H54 (cell line): ENCODE measurements around the gene STXBP1.

Experiments used
- DNase-seq: peaks from one replicate; pipeline ENCODE4 v3.0.0; 2011; ENCODE audit warnings: low spot score, mixed read lengths; ENCODE audit not compliant: insufficient read length
- FAIRE-seq: peaks from 3 replicates; lab custom pipeline; 2011; peaks lifted over from hg19 to GRCh38; lab: Jason Lieb, UNC
- POLR2A ChIP-seq: IDR thresholded peaks from 2 replicates; pipeline ENCODE4 v1.6.1; 2011; ENCODE audit warnings: low read depth, mild to moderate bottlenecking, low read length

The STXBP1 gene

GRCh38 chr9:127676638-127677037, 64.6 kb downstream of the STXBP1 start:
- DNase-seq (no peak), FAIRE-seq (no peak)
- TF ChIP-seq POLR2A = no peak

DNA sequence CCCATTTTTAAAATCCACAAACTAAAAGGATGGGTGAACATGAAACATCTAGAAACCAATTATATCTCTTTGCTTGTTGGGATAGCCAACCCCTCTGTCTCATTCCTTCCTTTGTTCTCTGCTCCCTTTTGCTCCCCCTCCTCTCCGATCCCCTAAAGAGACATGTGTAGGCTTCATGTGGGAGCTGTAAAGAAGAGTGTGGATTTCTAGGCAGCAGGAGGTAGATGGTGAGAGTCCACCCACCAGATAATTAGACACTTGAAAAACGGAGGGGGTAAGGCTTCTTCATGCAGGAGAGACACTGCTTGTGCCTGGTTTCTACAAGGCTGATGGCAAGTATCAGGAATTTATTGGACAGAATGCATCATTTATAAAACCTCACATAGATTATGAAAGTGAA, 67.4 kb downstream of the STXBP1 start:
- no peak for DNase-seq

DNA sequence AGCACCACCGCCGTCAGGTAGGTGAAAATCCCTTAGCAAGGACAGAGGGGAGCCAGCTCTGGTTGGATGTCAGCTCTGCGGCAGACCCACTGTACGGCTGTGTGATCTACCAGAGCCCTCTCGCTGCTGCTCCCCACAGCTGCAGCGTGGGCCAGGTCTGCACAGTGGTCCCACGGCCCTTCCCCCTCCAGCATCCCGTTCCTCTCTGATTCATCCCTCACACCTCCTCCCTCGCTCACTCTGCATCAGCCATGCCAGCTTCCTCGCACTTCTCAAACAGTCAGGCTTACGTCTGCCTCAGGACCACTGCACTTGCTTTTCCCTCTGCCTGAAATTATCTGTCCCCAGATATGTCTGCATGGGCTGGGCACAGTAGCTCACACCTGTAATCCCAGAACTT, 68.1 kb downstream of the STXBP1 start:
- DNase-seq = no peak
- no peak for TF ChIP-seq POLR2A
- no peak for FAIRE-seq

More for the DNA sequence above, 67.4 kb downstream of the STXBP1 start:
- FAIRE-seq = no peak
- no peak for TF ChIP-seq POLR2A

GRCh38 chr9:127680846-127681245, 68.8 kb downstream of the STXBP1 start:
- DNase-seq = no peak
- no peak for FAIRE-seq
- no peak for TF ChIP-seq POLR2A

GRCh38 chr9:127682351-127683136, 70.5 kb downstream of the STXBP1 start:
- no peak for TF ChIP-seq POLR2A
- DNase-seq = no peak
- FAIRE-seq = no peak

DNA sequence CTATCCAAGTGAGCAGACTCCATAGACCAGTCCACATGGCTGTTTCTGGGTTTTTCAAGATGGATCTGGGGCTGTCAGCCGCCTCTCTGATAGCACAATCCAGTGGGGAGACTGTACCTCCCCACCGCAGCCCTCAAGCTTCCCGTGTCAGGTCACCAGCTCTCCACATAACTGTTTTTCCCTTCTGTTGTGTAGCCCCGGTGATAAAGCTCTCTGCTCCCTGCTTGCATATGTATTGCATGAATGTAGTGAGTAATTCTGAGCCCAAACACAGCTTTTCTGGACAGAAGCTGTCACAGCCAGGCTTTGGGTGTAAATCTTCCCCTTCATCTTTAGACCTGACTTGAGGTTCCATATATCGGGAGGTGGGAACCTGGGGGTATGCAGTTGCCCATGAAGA, 71.6 kb downstream of the STXBP1 start:
- FAIRE-seq = no peak
- no peak for TF ChIP-seq POLR2A
- peak; percentile 73 for DNase-seq

GRCh38 chr9:127684576-127684975, 72.5 kb downstream of the STXBP1 start:
- peak; percentile 65 for FAIRE-seq
- no peak for TF ChIP-seq POLR2A
- DNase-seq = peak; percentile 93

GRCh38 chr9:127686461-127687393, 74.7 kb downstream of the STXBP1 start:
- FAIRE-seq = no peak
- DNase-seq = no peak
- TF ChIP-seq POLR2A = no peak

DNA sequence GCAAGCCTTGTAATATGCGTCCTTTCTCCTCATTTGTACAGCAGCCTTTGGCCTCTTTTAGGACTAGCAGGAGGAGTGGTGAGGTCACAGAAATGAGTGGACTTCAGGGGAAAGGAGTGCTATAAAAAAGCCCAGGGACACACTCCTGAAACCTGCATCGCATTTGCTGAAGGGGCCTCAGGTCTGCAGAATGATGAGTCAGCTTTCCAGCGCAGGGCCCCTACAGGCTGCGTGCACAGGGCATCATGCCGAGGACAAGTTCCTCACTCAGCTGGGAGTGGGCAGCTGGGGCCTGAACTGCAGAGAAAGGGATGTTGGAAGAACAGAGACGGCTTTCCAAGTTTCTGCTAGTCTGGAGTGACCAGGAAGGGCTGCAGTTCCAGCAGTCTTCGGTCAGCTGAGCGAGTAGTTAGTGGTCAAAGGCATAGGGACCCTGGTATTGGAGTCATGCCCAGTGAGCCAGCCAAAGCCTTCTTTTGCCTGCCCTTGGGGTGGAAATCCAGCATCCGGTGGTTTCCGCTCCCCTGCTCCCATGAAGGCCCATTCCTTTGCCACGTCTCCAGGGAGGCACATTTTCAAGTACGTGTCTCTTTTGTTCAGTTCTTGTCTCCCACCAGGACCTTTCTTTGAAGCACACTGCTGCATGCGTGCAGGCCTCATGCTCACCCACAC, 77.4 kb downstream of the STXBP1 start:
- DNase-seq (no peak), FAIRE-seq (no peak)
- no peak for TF ChIP-seq POLR2A

- FAIRE-seq (no peak), DNase-seq (no peak)
- no peak for TF ChIP-seq POLR2A
Measured at GRCh38 chr9:127690735-127691134, 78.7 kb downstream of the STXBP1 start.

DNA sequence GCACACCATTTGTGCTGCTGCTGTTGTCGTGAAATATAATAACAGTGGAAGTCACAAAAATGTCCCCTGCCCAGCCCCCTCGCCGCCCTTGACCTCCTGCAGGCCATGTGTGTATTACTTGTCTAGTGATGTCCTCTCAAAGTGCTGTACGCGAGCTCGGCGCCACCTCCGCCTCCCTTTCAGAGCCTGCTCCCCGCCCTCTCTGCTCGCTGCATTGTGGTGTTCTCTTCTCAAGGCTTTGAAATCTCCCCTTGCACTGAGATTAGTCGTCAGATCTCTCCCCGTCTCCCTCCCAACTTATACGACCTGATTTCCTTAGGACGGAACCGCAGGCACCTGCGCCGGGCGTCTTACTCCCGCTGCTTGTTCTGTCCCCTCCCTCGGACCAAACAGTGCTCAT, 80.0 kb downstream of the STXBP1 start:
- DNase-seq (no peak), FAIRE-seq (no peak)
- no peak for TF ChIP-seq POLR2A

DNA sequence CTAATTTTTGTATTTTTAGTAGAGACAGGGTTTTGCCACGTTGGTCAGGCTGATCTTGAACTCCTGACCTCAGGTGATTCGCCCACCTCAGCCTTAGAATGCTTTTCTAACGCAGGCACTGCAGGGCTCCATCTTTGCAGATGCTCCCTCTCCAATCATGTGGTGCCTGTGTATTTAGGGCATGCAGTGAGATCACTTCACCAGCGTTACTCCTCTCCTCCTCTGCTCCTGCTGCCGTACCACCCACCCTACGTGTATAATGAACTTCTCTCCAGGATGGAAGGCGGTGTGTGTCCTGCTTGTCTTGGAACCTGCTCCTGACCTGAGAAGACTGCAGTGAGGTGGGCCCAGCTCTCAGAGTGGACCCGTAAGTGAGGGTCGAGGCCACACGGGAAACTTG, 81.1 kb downstream of the STXBP1 start:
- FAIRE-seq = no peak
- no peak for DNase-seq
- no peak for TF ChIP-seq POLR2A

DNA sequence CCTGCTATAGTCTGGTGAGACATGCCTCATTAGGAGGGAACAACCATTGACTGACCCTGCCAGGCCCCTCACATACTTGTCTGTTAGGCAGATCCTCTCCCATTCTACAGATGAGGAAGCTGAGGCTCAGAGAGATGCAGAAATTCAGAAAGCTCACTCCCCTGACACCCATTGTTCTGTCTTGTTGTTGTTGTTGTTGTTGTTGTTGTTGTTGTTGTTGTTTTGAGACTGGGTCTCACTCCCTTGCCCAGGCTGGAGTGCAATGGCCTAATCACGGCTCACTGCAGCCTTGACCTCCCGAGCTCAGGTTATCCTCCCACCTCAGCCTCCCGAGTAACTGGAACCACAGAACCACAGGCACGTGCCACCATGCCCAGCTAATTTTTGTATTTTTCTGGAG, 81.6 kb downstream of the STXBP1 start:
- no peak for TF ChIP-seq POLR2A
- no peak for FAIRE-seq

GRCh38 chr9:127694890-127695720, 83.0 kb downstream of the STXBP1 start:
- TF ChIP-seq POLR2A = no peak
- DNase-seq (no peak), FAIRE-seq (no peak)

More for the DNA sequence above, 81.6 kb downstream of the STXBP1 start:
- DNase-seq = no peak
